AG09319 (cell line): Measurements from ENCODE around the gene CHRNA4.

ENCODE experiments used
- DNase-seq: peaks from one replicate; pipeline ENCODE4 v3.0.0-alpha.2; 2010; ENCODE audit warnings: low read depth; ENCODE audit errors: extremely low read depth
- CTCF ChIP-seq: IDR thresholded peaks from 2 replicates; pipeline ENCODE4 v1.5.1; 2011; ENCODE audit warnings: low read depth, mild to moderate bottlenecking, inconsistent platforms, low read length, moderate library complexity

The CHRNA4 gene

GRCh38 chr20:63365601-63366389 is 4.6 kb upstream of the CHRNA4 start:
- no peak for TF ChIP-seq CTCF
- DNase-seq, result no peak

GRCh38 chr20:63364801-63365585 is 3.8 kb upstream of the CHRNA4 start:
- DNase-seq, result no peak
- TF ChIP-seq CTCF, result no peak

- DNase-seq, result no peak
- no peak for TF ChIP-seq CTCF
These were observed 2.9 kb upstream of the CHRNA4 start for GRCh38 chr20:63363981-63364561.

GRCh38 chr20:63363013-63363957 is 2.1 kb upstream of the CHRNA4 start:
- no peak for TF ChIP-seq CTCF
- no peak for DNase-seq

- DNase-seq, result no peak
- TF ChIP-seq CTCF, result no peak
These were observed 1.4 kb upstream of the CHRNA4 start for GRCh38 chr20:63362436-63363009.

- no peak for DNase-seq
- TF ChIP-seq CTCF, result no peak
These were observed 628 bp upstream of the CHRNA4 start for GRCh38 chr20:63361519-63362435.
